HepG2 (cell line): ENCODE data around the gene EFCAB8. TPM values are rescaled to one million over a fixed set of nuclear protein-coding genes. Genes with fewer than 3 reads are reported as not detected.

Experiments used
- ATAC-seq: fragments of 200-7000 bp; cut with Tn5 transposase; 3 replicates; pipeline ENCODE4 v1.9.1; 2020; ENCODE audit warnings: mild to moderate bottlenecking, moderate library complexity
- BruUV-seq: library from RNA; stranded (reverse); fragments of 400-500 nt; replicated peaks from 2 replicates; lab custom pipeline; 2021; lab: Mats Ljungman, UMichigan
- CTCF ChIA-PET: fragments of 300-600 bp; formaldehyde crosslinking; extraction: SDS; loops from one replicate; lab custom pipeline; 2021; ENCODE audit warnings: low total read pairs, inconsistent platforms, low intra/inter-chr PET ratio; lab: Yijun Ruan, JAX
- POLR2A ChIA-PET: fragments of 350-600 bp; sonication (Branson Sonifier 250); formaldehyde crosslinking; loops from one replicate; lab custom pipeline; 2020; ENCODE audit warnings: antibody characterized with exemption, inconsistent platforms; lab: Yijun Ruan, JAX
- DNase-seq: peaks from one replicate; pipeline ENCODE4 v3.0.0-alpha.2; 2015; ENCODE audit warnings: low spot score
- FAIRE-seq: peaks from 3 replicates; lab custom pipeline; 2011; peaks lifted over from hg19 to GRCh38; lab: Jason Lieb, UNC
- H2AFZ ChIP-seq: one replicate; pipeline ENCODE4 v1.6.1; 2011; ENCODE audit warnings: low read length, inconsistent platforms
- H3K27ac ChIP-seq: fragments of 300-600 bp; 3 replicates; pipeline ENCODE4 v1.8.0; 2011; ENCODE audit warnings: mixed run types, mild to moderate bottlenecking, mixed read lengths, low read length, inconsistent platforms; ENCODE audit not compliant: insufficient read depth; ENCODE audit errors: extremely low read length
- H3K27me3 ChIP-seq, 2 experiments: fragments of 200-600 bp in 1 of 2; 2 replicates in 1 of 2; 3 replicates in 1 of 2; pipeline versions ENCODE4 v1.6.0 to v1.8.0; 2011; ENCODE audit warnings: low read length in 2 of 2, mild to moderate bottlenecking in 2 of 2, moderate library complexity in 2 of 2, inconsistent platforms in 1 of 2; ENCODE audit not compliant: insufficient read depth in 2 of 2, control insufficient read depth in 1 of 2
- H3K36me3 ChIP-seq, 2 experiments: fragments of 200-600 bp in 1 of 2; replicated peaks in 1 of 2; 2 replicates in 1 of 2; 3 replicates in 1 of 2; pipeline versions ENCODE4 v1.5.1 to v1.8.0; 2011; ENCODE audit warnings: low read length in 2 of 2, inconsistent platforms in 1 of 2; ENCODE audit not compliant: insufficient read depth in 2 of 2, control insufficient read depth in 1 of 2
- H3K4me1 ChIP-seq: 2 replicates; pipeline ENCODE4 v1.5.1; 2012; ENCODE audit warnings: low read length, inconsistent platforms; ENCODE audit not compliant: insufficient read depth
- H3K4me2 ChIP-seq: 2 replicates; pipeline ENCODE4 v1.6.0; 2011; ENCODE audit warnings: low read depth, low read length, inconsistent platforms
- H3K4me3 ChIP-seq, 3 experiments: fragments of 200-600 bp in 1 of 3; sonication (generic), shearing (Covaris generic) in 1 of 3; replicated peaks in 1 of 3; 2 replicates each; pipeline ENCODE4 v1.5.1; 2011 to 2016; ENCODE audit warnings: low read length in 3 of 3, inconsistent platforms in 2 of 3, low read depth in 2 of 3, mild to moderate bottlenecking in 2 of 3, control low read depth in 1 of 3, mixed read lengths in 1 of 3; ENCODE audit not compliant: insufficient read depth in 1 of 3
- H3K79me2 ChIP-seq: one replicate; pipeline ENCODE4 v1.6.1; 2011; ENCODE audit warnings: low read length, inconsistent platforms; ENCODE audit not compliant: insufficient read depth
- H3K9ac ChIP-seq: 2 replicates; pipeline ENCODE4 v1.6.0; 2011; ENCODE audit warnings: mild to moderate bottlenecking, low read depth, low read length, inconsistent platforms; ENCODE audit not compliant: insufficient read depth
- H3K9me3 ChIP-seq: 2 replicates; pipeline ENCODE4 v1.5.1; 2012; ENCODE audit warnings: mild to moderate bottlenecking, low read length
- H4K20me1 ChIP-seq: 2 replicates; pipeline ENCODE4 v1.6.0; 2011; ENCODE audit warnings: inconsistent platforms, mild to moderate bottlenecking, low read length, moderate library complexity; ENCODE audit not compliant: insufficient read depth
- AHR ChIP-seq: IDR thresholded peaks from 2 replicates; pipeline ENCODE4 v1.6.1; 2018; ENCODE audit warnings: missing genetic modification reagents, missing compliant biosample characterization
- ASH2L ChIP-seq: fragments of 300-600, 200-600 bp; sonication (generic); IDR thresholded peaks from 2 replicates; pipeline ENCODE4 v1.7.0; 2017; ENCODE audit warnings: low read depth, mild to moderate bottlenecking, moderate library complexity, mixed read lengths, low read length; ENCODE audit not compliant: insufficient read length
- FOSL1 ChIP-seq: sonication (generic); formaldehyde crosslinking; IDR thresholded peaks from 2 replicates; pipeline ENCODE4 v1.9.0; 2021; ENCODE audit warnings: missing genetic modification reagents, borderline replicate concordance
- KLF12 ChIP-seq: sonication (generic); formaldehyde crosslinking; IDR thresholded peaks from 2 replicates; pipeline ENCODE4 v1.4.0; 2020; ENCODE audit warnings: missing genetic modification reagents, borderline replicate concordance
- RCOR2 ChIP-seq: IDR thresholded peaks from 2 replicates; pipeline ENCODE4 v1.6.1; 2016; ENCODE audit warnings: missing biosample characterization, missing genetic modification reagents
- RFXANK ChIP-seq: IDR thresholded peaks from 2 replicates; pipeline ENCODE4 v1.6.1; 2016
- SMARCE1 ChIP-seq: fragments of 450-650 bp; IDR thresholded peaks from 2 replicates; pipeline ENCODE4 v1.6.1; 2017; ENCODE audit warnings: borderline replicate concordance
- TEAD3 ChIP-seq: optimal IDR thresholded peaks from 2 replicates; pipeline ENCODE3; 2016; ENCODE audit warnings: borderline replicate concordance
- TP53 ChIP-seq: sonication (generic); formaldehyde crosslinking; conservative IDR thresholded peaks from 2 replicates; pipeline ENCODE4 v1.4.0; 2020; ENCODE audit warnings: missing genetic modification reagents
- ZBTB20 ChIP-seq: sonication (generic); formaldehyde crosslinking; IDR thresholded peaks from 2 replicates; pipeline ENCODE4 v1.8.1; 2023; ENCODE audit warnings: missing genetic modification reagents, low read depth, mild to moderate bottlenecking, borderline replicate concordance
- ZFAT ChIP-seq: sonication (generic); formaldehyde crosslinking; conservative IDR thresholded peaks from 2 replicates; pipeline ENCODE4 v1.8.1; 2023; ENCODE audit warnings: missing genetic modification reagents, inconsistent platforms
- ZNF263 ChIP-seq: sonication (generic); formaldehyde crosslinking; IDR thresholded peaks from 2 replicates; pipeline ENCODE4 v1.4.0; 2020; ENCODE audit warnings: missing genetic modification reagents
- ZNF562 ChIP-seq: sonication (generic); formaldehyde crosslinking; IDR thresholded peaks from 2 replicates; pipeline ENCODE4 v1.8.0; 2022; ENCODE audit warnings: missing genetic modification reagents, borderline replicate concordance
- ZNF577 ChIP-seq: sonication (generic); formaldehyde crosslinking; IDR thresholded peaks from 2 replicates; pipeline ENCODE4 v1.4.0; 2020; ENCODE audit warnings: mild to moderate bottlenecking, low read depth, missing genetic modification reagents, borderline replicate concordance
- ZNF580 ChIP-seq: IDR thresholded peaks from 2 replicates; pipeline ENCODE4 v1.6.1; 2016; ENCODE audit warnings: low read depth, borderline replicate concordance
- WGBS: methylation state at CpG from one replicate; pipeline ENCODE4 v1.1.6; 2017; ENCODE audit warnings: low lambda C conversion rate; 5-methylcytosine and 5-hydroxymethylcytosine counted together
- in situ Hi-C: cut with HindIII; loops from 2 replicates; pipeline ENCODE4 v1.10.0; 2017; ENCODE audit warnings: low pct_unique_long_range_greater_than_20kb; ENCODE audit not compliant: extremely low pct_ligation_motif_present
- intact Hi-C: fragments of 100-400 bp; cut with micrococcal nuclease; formaldehyde crosslinking; loops from one replicate; pipeline ENCODE4 v1.10.0; 2022; ENCODE audit not compliant: unreplicated experiment
- polyA plus RNA-seq, 8 experiments: library from polyadenylated mRNA; depleted of rRNA in 3 of 8; stranded (reverse) in 7 of 8; unstranded in 1 of 8; fragments of >200 nt; fragmentation: Illumina TruSeq in 4 of 8; extraction: Trizol in 4 of 8; gene quantifications; 2 replicates each; pipeline versions ENCODE4 v1.2.1 to v1.2.3, GENCODE V29; 2011 to 2016; ENCODE audit warnings: low read depth in 4 of 8, missing spikeins in 1 of 8, mixed read lengths in 1 of 8; ENCODE audit not compliant: insufficient read depth in 1 of 8
- total RNA-seq, 5 experiments: library from RNA; depleted of rRNA; stranded (reverse); fragments of >200 nt; fragmentation: Illumina TruSeq; extraction: Trizol; gene quantifications; 2 replicates each; pipeline ENCODE4 v1.2.3, GENCODE V29; 2016; ENCODE audit warnings: low read depth in 1 of 5
- TF ChIP-seq, protein P1 (sequence below): IDR thresholded peaks from 2 replicates; pipeline ENCODE4 v1.6.1; 2016
- TF ChIP-seq, protein P2 (sequence below): IDR thresholded peaks from 2 replicates; pipeline ENCODE4 v1.6.1; 2018; ENCODE audit warnings: missing genetic modification reagents, mild to moderate bottlenecking, missing compliant biosample characterization

Gene EFCAB8
- total and polyA plus RNA-seq, 2 of the 13 experiments (the other 11 are each of a cell fraction or from before 2014, with no cell fraction given) = 0.15 to 0.22 TPM

- ChIA-PET POLR2A (no interaction called here), CTCF (no interaction called here)
- H3K79me2 ChIP-seq = no peaks in the 10 kb centered on the region
- H3K4me3 ChIP-seq = no peak overlapping the region
- FAIRE-seq (no peak), DNase-seq (no peak), ATAC-seq (no peak)
- no peaks in the 10 kb centered on the region for H4K20me1 ChIP-seq
- intact Hi-C loops (no loop called here), in situ Hi-C loops (no loop called here)
- no peak overlapping the region for H3K27ac ChIP-seq
- H3K27me3 ChIP-seq = peaks cover 0 to 44% of the 10 kb centered on the region in 2 experiments; a peak in 4 of 5 replicates
- no TSS peak for BruUV-seq
- no peak overlapping the region for H3K4me2 ChIP-seq
- no peak overlapping the region for H2AFZ ChIP-seq
- H3K4me1 ChIP-seq = no peaks in the 10 kb centered on the region
- 19% methylated on average over 8 of the region's 8 CpGs for WGBS
- peaks cover 13% of the 10 kb centered on the region for H3K9me3 ChIP-seq
- no peak overlapping the region for H3K9ac ChIP-seq
- no peaks in the 10 kb centered on the region for H3K36me3 ChIP-seq
- TF ChIP-seq, protein P1, sequence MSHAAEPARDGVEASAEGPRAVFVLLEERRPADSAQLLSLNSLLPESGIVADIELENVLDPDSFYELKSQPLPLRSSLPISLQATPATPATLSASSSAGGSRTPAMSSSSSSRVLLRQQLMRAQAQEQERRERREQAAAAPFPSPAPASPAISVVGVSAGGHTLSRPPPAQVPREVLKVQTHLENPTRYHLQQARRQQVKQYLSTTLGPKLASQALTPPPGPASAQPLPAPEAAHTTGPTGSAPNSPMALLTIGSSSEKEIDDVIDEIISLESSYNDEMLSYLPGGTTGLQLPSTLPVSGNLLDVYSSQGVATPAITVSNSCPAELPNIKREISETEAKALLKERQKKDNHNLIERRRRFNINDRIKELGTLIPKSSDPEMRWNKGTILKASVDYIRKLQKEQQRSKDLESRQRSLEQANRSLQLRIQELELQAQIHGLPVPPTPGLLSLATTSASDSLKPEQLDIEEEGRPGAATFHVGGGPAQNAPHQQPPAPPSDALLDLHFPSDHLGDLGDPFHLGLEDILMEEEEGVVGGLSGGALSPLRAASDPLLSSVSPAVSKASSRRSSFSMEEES = no peak
- TF ChIP-seq ZBTB20 (CRISPR knock-in tag) = no peak
- TF ChIP-seq FOSL1 (CRISPR knock-in tag) = no peak
- TF ChIP-seq SMARCE1 = no peak
- TF ChIP-seq ZNF577 (CRISPR knock-in tag) = no peak
Observed at GRCh38 chr20:32993496-32994050, 134.8 kb downstream of the EFCAB8 start.

GRCh38 chr20:32995802-32996201, 137.1 kb downstream of the EFCAB8 start:
- Histone ChIP-seq H3K9ac (no peak overlapping the region), H3K4me2 (no peak overlapping the region), H4K20me1 (no peaks in the 10 kb centered on the region), H3K36me3 (no peaks in the 10 kb centered on the region), H3K4me1 (peaks cover 21% of the 10 kb centered on the region), H3K79me2 (no peaks in the 10 kb centered on the region), H3K4me3 (no peak overlapping the region), H3K27me3 (peaks cover 0 to 39% of the 10 kb centered on the region in 2 experiments; a peak in 4 of 5 replicates), H3K27ac (no peak overlapping the region), H3K9me3 (peaks cover 13% of the 10 kb centered on the region), H2AFZ (no peak overlapping the region)
- CTCF ChIA-PET = interaction anchor here (1.2 to 3.4 kb wide), 2 partner anchors 9 to 100 kb away, joined by 6 to 25 read pairs; partner anchors contain the start of gene SUN5
- intact Hi-C loops (loop anchor here (1.0 kb wide), 1 partner anchor 100 kb away; no protein-coding TSS in a partner anchor), in situ Hi-C loops (no loop called here)
- FAIRE-seq = no peak
- no TSS peak for BruUV-seq
- POLR2A ChIA-PET = no interaction called here
- no peak for ATAC-seq
- no peak for DNase-seq
- TF ChIP-seq ZFAT (CRISPR knock-in tag) (no peak), TEAD3 (CRISPR knock-in tag) (no peak), TP53 (CRISPR knock-in tag) (no peak), ZNF562 (CRISPR knock-in tag) (no peak), RCOR2 (CRISPR knock-in tag) (no peak), AHR (no peak), ZNF580 (no peak), KLF12 (CRISPR knock-in tag) (no peak), RFXANK (CRISPR knock-in tag) (no peak), ASH2L (no peak), ZNF263 (CRISPR knock-in tag) (no peak)
- TF ChIP-seq, protein P2, sequence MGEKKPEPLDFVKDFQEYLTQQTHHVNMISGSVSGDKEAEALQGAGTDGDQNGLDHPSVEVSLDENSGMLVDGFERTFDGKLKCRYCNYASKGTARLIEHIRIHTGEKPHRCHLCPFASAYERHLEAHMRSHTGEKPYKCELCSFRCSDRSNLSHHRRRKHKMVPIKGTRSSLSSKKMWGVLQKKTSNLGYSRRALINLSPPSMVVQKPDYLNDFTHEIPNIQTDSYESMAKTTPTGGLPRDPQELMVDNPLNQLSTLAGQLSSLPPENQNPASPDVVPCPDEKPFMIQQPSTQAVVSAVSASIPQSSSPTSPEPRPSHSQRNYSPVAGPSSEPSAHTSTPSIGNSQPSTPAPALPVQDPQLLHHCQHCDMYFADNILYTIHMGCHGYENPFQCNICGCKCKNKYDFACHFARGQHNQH (CRISPR knock-in tag) = no peak
